Skeletal muscle tissue (tissue), 4 donors: ENCODE data around the gene ATL3. TPM values are rescaled to one million over a fixed set of nuclear protein-coding genes. Genes with fewer than 3 reads are reported as not detected.
"Not testable (repeated sequence)": the region's sequence is repeated elsewhere in the genome, so short reads cannot be mapped to it uniquely, and the experiment has no call there.

Experiments
- H3K27ac ChIP-seq: one replicate; pipeline ENCODE4 v1.7.0; 2013; ENCODE audit warnings: mild to moderate bottlenecking, low read depth, low read length, inconsistent platforms
- H3K27me3 ChIP-seq, 3 donors: one replicate each; pipeline ENCODE4 v1.7.0; 2013; ENCODE audit warnings: low read length in 3 of 3; ENCODE audit not compliant: control insufficient read depth in 3 of 3, insufficient read depth in 3 of 3
- H3K36me3 ChIP-seq, 3 donors: one replicate each; pipeline ENCODE4 v1.7.0; 2013; ENCODE audit warnings: low read length in 3 of 3; ENCODE audit not compliant: control insufficient read depth in 3 of 3, insufficient read depth in 3 of 3
- H3K4me1 ChIP-seq, 3 donors: one replicate each; pipeline ENCODE4 v1.7.0; 2013; ENCODE audit warnings: low read length in 3 of 3, mild to moderate bottlenecking in 3 of 3; ENCODE audit not compliant: control insufficient read depth in 3 of 3, insufficient read depth in 3 of 3
- H3K4me3 ChIP-seq, 3 donors: one replicate each; pipeline ENCODE4 v1.7.0; 2013; ENCODE audit warnings: low read length in 3 of 3
- H3K9ac ChIP-seq, 3 donors: one replicate each; pipeline ENCODE4 v1.7.0; 2013; ENCODE audit warnings: low read length in 3 of 3, mild to moderate bottlenecking in 3 of 3, moderate library complexity in 2 of 3, low read depth in 1 of 3
- H3K9me3 ChIP-seq, 3 donors: one replicate each; pipeline ENCODE4 v1.7.0; 2013; ENCODE audit warnings: low read length in 3 of 3; ENCODE audit not compliant: control insufficient read depth in 3 of 3
- total RNA-seq: library from RNA; depleted of rRNA; stranded (reverse); fragments of >200 nt; gene quantifications from one replicate; pipeline ENCODE4 v1.2.3, GENCODE V29; 2014
- donor health status: Osteomylitis.

The ATL3 gene
- total RNA-seq, 1 donor from 2014 or later: 40.2 TPM

DNA sequence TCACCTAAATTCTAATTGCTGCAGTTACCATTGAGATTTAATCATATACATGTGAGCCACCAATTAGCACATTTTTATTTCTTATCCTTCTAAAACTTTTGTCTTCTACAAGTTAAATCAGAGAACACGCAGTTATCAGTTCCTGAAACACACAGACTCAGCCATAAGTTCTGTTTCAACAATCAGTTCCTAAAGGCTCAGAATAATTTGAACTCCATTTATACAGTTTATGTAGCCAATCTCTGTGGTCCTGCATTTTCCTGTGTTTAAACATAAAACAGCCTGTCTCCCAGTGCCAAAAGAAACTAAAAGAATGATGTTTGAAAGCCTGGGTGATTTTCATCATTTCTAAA, 59.8 kb downstream of the ATL3 start:
- Histone ChIP-seq H3K27ac (peak overlapping the region; percentile 71), H3K36me3 (no peaks in the 10 kb centered on the region), H3K4me3 (peak overlapping the region in 1 of 3 donors; percentile 46), H3K27me3 (no peaks in the 10 kb centered on the region), H3K4me1 (peaks cover 30 to 37% (median 32%) of the 10 kb centered on the region in 3 donors), H3K9me3 (no peaks in the 10 kb centered on the region), H3K9ac (peak overlapping the region in 1 of 3 donors; percentile 8)

DNA sequence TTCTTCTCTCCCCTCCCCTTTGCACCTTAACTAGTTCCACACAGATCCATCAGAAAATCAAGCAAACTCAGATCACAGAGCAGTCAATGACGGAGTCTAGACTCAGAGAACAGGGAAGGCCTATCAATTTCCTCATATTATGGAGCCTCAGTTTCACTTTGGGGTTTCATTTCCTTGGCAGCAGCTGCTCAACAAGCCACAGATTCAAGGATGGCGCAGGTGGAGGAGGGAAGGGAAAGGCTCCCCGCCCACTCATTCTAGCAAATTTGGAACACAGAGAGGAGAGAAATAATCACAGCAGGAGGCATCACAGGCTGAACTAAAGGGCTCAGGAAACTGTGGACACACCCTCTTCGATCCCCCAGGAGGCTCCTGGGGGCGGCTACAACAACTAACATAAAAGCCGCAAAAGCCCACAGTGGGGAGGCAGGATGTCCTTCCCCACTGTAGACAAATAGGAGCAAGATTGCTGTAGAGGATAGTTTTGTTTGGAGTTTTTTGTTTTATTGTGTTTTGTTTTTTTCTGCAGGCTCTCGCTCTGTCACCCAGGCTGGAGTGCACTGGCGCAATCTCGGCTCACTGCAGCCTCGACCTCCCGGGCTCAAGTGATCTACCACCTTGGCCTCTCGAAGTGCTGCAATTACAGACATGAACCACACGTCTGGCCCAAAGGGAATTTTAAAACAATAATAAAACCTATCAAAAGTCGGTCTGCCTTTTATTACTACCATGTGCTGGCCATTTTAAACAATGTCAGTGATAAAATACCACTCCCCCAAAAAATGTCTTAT, 60.4 kb downstream of the ATL3 start:
- Histone ChIP-seq H3K27ac (peak overlapping the region; percentile 71), H3K9me3 (no peaks in the 10 kb centered on the region), H3K4me1 (peaks cover 30 to 37% (median 32%) of the 10 kb centered on the region in 3 donors), H3K27me3 (no peaks in the 10 kb centered on the region), H3K9ac (peak overlapping the region in 2 of 3 donors; percentile 24 to 69), H3K4me3 (peak overlapping the region; percentile 14 to 58 (median 36)), H3K36me3 (peaks cover 0 to 2% (median 0%) of the 10 kb centered on the region in 3 donors)

DNA sequence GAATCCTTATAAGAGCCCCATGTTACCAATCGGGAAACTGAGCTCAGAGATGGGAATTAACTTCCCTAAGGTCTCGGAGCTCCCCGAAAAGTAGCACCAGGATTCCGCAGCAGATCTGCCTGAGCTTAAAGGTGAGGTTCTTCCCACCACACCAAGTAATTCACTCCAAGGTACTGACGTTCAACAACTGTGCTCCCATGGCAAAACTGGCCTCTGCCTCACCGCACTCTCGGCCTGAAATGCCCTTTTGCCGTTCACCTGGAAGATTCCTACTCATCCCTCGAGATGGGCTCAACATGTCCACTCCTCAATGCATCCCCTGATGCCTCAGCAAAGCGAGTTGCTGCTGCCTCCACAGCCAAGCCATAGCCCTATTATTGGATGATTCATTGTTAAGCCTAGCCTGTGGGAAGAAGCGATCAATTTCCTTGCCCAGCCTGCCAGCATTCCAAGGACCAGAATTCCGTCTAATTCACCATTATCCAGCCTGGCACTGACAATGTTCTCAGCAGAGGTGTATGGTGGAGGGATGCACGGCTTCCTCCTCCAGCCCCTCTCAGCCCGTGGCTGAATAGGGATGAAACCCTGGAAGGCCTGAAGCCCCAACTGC, 61.1 kb downstream of the ATL3 start:
- Histone ChIP-seq H3K9ac (peak overlapping the region; percentile 24 to 69 (median 61)), H3K27me3 (no peaks in the 10 kb centered on the region), H3K9me3 (no peaks in the 10 kb centered on the region), H3K36me3 (peaks cover 0 to 3% (median 0%) of the 10 kb centered on the region in 3 donors), H3K27ac (peak overlapping the region; percentile 71), H3K4me3 (peak overlapping the region in 2 of 3 donors; percentile 36 to 58), H3K4me1 (peaks cover 30 to 37% (median 32%) of the 10 kb centered on the region in 3 donors)

- peaks cover 30 to 37% (median 32%) of the 10 kb centered on the region in 3 donors for H3K4me1 ChIP-seq
- peak overlapping the region; percentile 19 to 41 (median 24) for H3K4me3 ChIP-seq
- H3K9me3 ChIP-seq: no peaks in the 10 kb centered on the region
- peak overlapping the region; percentile 24 to 69 (median 61) for H3K9ac ChIP-seq
- no peaks in the 10 kb centered on the region for H3K27me3 ChIP-seq
- peak overlapping the region; percentile 71 for H3K27ac ChIP-seq
- H3K36me3 ChIP-seq: peaks cover 0 to 3% (median 0%) of the 10 kb centered on the region in 3 donors
These were observed 61.6 kb downstream of the ATL3 start for GRCh38 chr11:63609536-63609935.

DNA sequence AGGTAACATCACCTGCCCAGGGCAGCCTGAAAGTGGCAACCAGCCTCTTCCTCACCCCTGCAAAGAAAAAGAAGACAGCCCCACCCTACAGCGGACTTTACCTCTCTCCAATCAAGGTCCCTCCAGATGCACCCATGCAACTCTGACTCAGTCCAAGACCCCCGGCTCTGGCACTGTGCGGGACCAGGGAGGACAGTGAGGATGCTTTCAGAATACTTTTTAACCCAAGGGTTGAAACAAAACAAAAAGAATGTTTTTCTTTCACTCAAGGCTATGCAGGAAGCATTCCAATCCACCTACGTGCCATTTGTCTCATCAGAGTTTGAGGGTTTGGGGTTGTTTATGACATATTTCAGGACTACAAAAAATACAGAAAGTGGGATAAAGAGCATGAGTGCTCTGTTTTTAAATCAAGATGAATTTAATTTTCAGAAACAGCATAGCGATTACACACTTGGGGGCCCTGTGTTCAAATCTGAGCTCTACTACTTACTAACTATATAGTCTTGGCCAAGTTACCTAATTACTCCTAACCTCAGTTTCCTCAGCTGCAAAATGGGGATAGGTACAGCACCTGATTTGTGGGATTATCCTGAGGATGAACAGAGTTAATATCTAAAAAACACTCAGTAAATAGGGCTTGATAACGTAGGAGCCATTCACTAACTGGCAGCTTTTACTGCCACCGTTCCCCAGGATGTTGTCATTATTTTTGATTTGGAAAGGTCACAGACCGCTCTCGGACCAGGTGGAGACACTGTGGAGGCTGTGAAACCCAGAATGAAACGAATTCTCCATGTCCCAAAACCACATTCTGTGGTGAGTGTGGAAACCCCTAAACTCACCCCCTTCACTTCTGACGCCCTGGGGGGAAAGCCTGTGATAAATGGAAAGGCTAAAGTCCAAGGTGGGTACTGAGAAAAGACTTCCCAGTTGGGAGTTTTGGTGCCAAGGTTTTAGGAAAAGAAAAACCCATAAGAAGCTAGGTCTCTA, 62.5 kb downstream of the ATL3 start:
- H3K4me1 ChIP-seq: peaks cover 30 to 39% (median 34%) of the 10 kb centered on the region in 3 donors
- H3K27ac ChIP-seq: peak overlapping the region; percentile 71
- H3K9ac ChIP-seq: peak overlapping the region in 1 of 3 donors; percentile 69

GRCh38 chr11:63603180-63603518, 68.0 kb downstream of the ATL3 start:
- H3K4me1 ChIP-seq: peaks cover 5 to 23% (median 18%) of the 10 kb centered on the region in 3 donors
- no peak overlapping the region for H3K4me3 ChIP-seq
- H3K9ac ChIP-seq: no peak overlapping the region
- H3K27ac ChIP-seq: no peak overlapping the region
- H3K9me3 ChIP-seq: no peaks in the 10 kb centered on the region
- H3K36me3 ChIP-seq: peaks cover 0 to 3% (median 0%) of the 10 kb centered on the region in 3 donors
- H3K27me3 ChIP-seq: no peaks in the 10 kb centered on the region

More for the DNA sequence above, 62.5 kb downstream of the ATL3 start:
- Histone ChIP-seq H3K9me3 (no peaks in the 10 kb centered on the region), H3K27me3 (no peaks in the 10 kb centered on the region), H3K36me3 (peaks cover 0 to 3% (median 0%) of the 10 kb centered on the region in 3 donors), H3K4me3 (peak overlapping the region in 2 of 3 donors; percentile 24 to 41)

GRCh38 chr11:63602290-63603179, 68.6 kb downstream of the ATL3 start:
- H3K9me3 ChIP-seq, H3K36me3 ChIP-seq, H3K9ac ChIP-seq, H3K4me3 ChIP-seq, H3K27me3 ChIP-seq, H3K27ac ChIP-seq: not testable (repeated sequence)
- H3K4me1 ChIP-seq: peaks cover 5 to 22% (median 18%) of the 10 kb centered on the region in 3 donors

DNA sequence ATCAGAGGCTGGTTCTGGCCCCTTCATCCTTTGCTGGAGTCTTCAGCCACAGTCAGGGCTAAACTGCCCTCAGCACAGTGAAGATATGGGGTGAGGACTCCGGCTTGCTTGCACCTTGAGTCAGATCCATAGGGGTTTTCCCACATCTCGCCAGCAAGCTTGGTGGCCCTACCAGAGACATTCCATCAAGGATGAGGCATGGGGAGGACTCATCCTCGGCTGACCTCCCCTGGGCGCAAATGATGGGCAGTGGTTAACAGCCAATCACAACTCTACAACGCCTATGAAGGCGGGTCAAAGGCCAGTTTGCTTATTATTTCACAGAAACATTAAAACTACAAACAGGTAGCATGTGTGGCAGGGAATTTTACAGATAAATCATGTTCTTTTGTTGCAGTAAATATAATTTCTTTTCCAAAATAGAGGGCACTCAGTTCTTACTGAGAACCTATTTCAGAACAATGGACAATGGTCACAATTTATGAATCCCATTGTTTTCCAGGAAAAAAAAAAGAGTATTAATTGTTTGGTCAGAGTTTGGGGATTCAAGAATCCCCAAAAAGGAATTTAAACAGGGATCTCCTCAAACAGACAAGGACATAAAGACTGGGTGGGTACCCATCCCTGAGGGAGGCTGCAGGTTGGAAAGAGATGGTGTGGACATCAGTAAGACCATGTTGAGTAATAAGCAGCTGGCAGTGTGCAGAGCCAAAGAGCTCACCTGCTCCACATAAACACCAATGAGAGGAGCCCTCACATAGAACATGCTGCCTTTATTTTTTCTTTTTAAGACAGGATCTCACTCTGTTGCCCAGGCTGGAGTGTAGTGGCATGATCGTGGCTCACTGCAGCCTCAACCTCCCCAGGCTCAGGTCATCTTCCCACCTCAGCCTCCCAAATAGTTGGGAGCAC, 71.7 kb downstream of the ATL3 start:
- Histone ChIP-seq H3K27me3 (no peaks in the 10 kb centered on the region), H3K9ac (no peak overlapping the region), H3K9me3 (no peaks in the 10 kb centered on the region), H3K4me3 (no peak overlapping the region), H3K4me1 (peaks cover 5 to 22% (median 18%) of the 10 kb centered on the region in 3 donors), H3K36me3 (peaks cover 2 to 13% (median 3%) of the 10 kb centered on the region in 3 donors), H3K27ac (no peak overlapping the region)
